Liver (tissue), 9 donors: ENCODE measurements around the gene LPA. TPM values are rescaled to one million over a fixed set of nuclear protein-coding genes. Genes with fewer than 3 reads are reported as not detected.

Experiments used
- DNase-seq: peaks from one replicate; pipeline ENCODE4 v3.0.0-alpha.2; 2017; ENCODE audit warnings: low spot score
- H3K27ac ChIP-seq, 2 donors: one replicate each; pipeline ENCODE4 v1.7.0; 2013; ENCODE audit warnings: inconsistent platforms in 2 of 2, low read length in 2 of 2, control low read depth in 1 of 2, low read depth in 1 of 2, mild to moderate bottlenecking in 1 of 2
- H3K27me3 ChIP-seq, 4 donors: one replicate each; pipeline versions ENCODE4 v1.6.1 to v1.7.0; 2013; ENCODE audit warnings: low read length in 3 of 4, inconsistent platforms in 1 of 4, mild to moderate bottlenecking in 1 of 4, moderate library complexity in 1 of 4; ENCODE audit not compliant: control insufficient read depth in 4 of 4, insufficient read depth in 4 of 4
- H3K36me3 ChIP-seq, 4 donors: one replicate each; pipeline versions ENCODE4 v1.6.1 to v1.7.0; 2013; ENCODE audit warnings: low read length in 3 of 4, mild to moderate bottlenecking in 3 of 4, low read depth in 1 of 4, moderate library complexity in 1 of 4; ENCODE audit not compliant: control insufficient read depth in 4 of 4, insufficient read depth in 3 of 4
- H3K4me1 ChIP-seq, 4 donors: one replicate each; pipeline versions ENCODE4 v1.6.1 to v1.7.0; 2013; ENCODE audit warnings: low read length in 3 of 4, mild to moderate bottlenecking in 3 of 4, moderate library complexity in 1 of 4; ENCODE audit not compliant: control insufficient read depth in 4 of 4, insufficient read depth in 4 of 4
- H3K4me3 ChIP-seq, 3 donors: one replicate each; pipeline versions ENCODE4 v1.6.1 to v1.7.0; 2013; ENCODE audit warnings: low read length in 3 of 3, control low read depth in 1 of 3, low read depth in 1 of 3, mild to moderate bottlenecking in 1 of 3
- H3K9ac ChIP-seq, 2 donors: one replicate each; pipeline ENCODE4 v1.7.0; 2013; ENCODE audit warnings: low read length in 2 of 2, mild to moderate bottlenecking in 2 of 2, moderate library complexity in 2 of 2, control low read depth in 1 of 2, low read depth in 1 of 2
- H3K9me3 ChIP-seq, 4 donors: one replicate each; pipeline versions ENCODE4 v1.6.1 to v1.7.0; 2013; ENCODE audit warnings: low read length in 3 of 4; ENCODE audit not compliant: control insufficient read depth in 4 of 4
- CTCF ChIP-seq: fragments of 150-350 bp; IDR thresholded peaks from 2 replicates; pipeline ENCODE4 v1.5.1; 2017; ENCODE audit warnings: improper control_type of control experiment, low read depth, low read length; ENCODE audit not compliant: missing input control
- EGR1 ChIP-seq, 2 donors: IDR thresholded peaks; 2 replicates each; pipeline ENCODE4 v1.6.1; 2016 to 2018; ENCODE audit warnings: antibody characterized with exemption in 2 of 2, low read depth in 2 of 2
- FOXA1 ChIP-seq: IDR thresholded peaks from 2 replicates; pipeline ENCODE4 v1.6.1; 2016; ENCODE audit warnings: antibody characterized with exemption
- FOXA2 ChIP-seq: IDR thresholded peaks from 2 replicates; pipeline ENCODE4 v1.6.1; 2016; ENCODE audit warnings: antibody characterized with exemption
- GABPA ChIP-seq, 2 donors: IDR thresholded peaks in 1 of 2; conservative IDR thresholded peaks in 1 of 2; 2 replicates each; pipeline ENCODE4 v1.6.1; 2016; ENCODE audit warnings: antibody characterized with exemption in 2 of 2, mild to moderate bottlenecking in 1 of 2, moderate library complexity in 1 of 2
- HNF4A ChIP-seq, 2 donors: conservative IDR thresholded peaks; 2 replicates each; pipeline ENCODE4 v1.6.1; 2016; ENCODE audit warnings: antibody characterized with exemption in 2 of 2, mild to moderate bottlenecking in 2 of 2
- HNF4G ChIP-seq: IDR thresholded peaks from 2 replicates; pipeline ENCODE4 v1.6.1; 2016; ENCODE audit warnings: antibody characterized with exemption
- JUND ChIP-seq, 2 donors: IDR thresholded peaks; 2 replicates each; pipeline ENCODE4 v1.6.1; 2016; ENCODE audit warnings: antibody characterized with exemption in 2 of 2
- MAX ChIP-seq: IDR thresholded peaks from 2 replicates; pipeline ENCODE4 v1.6.1; 2016; ENCODE audit warnings: antibody characterized with exemption
- NR2F2 ChIP-seq: IDR thresholded peaks from 2 replicates; pipeline ENCODE4 v1.6.1; 2016; ENCODE audit warnings: antibody characterized with exemption
- RAD21 ChIP-seq, 2 donors: IDR thresholded peaks; 2 replicates each; pipeline ENCODE4 v1.6.1; 2016; ENCODE audit warnings: antibody characterized with exemption in 2 of 2, mild to moderate bottlenecking in 2 of 2
- RXRA ChIP-seq, 2 donors: IDR thresholded peaks; 2 replicates each; pipeline ENCODE4 v1.6.1; 2017 to 2018; ENCODE audit warnings: antibody characterized with exemption in 2 of 2, mild to moderate bottlenecking in 1 of 2
- SP1 ChIP-seq: IDR thresholded peaks from 2 replicates; pipeline ENCODE4 v1.6.1; 2018; ENCODE audit warnings: antibody characterized with exemption, mild to moderate bottlenecking
- TAF1 ChIP-seq: conservative IDR thresholded peaks from 2 replicates; pipeline ENCODE4 v1.6.1; 2016; ENCODE audit warnings: antibody characterized with exemption, mild to moderate bottlenecking
- YY1 ChIP-seq: IDR thresholded peaks from 2 replicates; pipeline ENCODE4 v1.6.1; 2016; ENCODE audit warnings: antibody characterized with exemption, mild to moderate bottlenecking
- ZBTB33 ChIP-seq: IDR thresholded peaks from 2 replicates; pipeline ENCODE4 v1.6.1; 2016; ENCODE audit warnings: antibody characterized with exemption
- WGBS: extraction: QIAGEN DNeasy Blood & Tissue Kit; methylation state at CpG from one replicate; pipeline ENCODE4 v1.1.7; 2013; 5-methylcytosine and 5-hydroxymethylcytosine counted together
- polyA plus RNA-seq, 2 donors: library from polyadenylated mRNA; stranded (reverse) in 1 of 2; unstranded in 1 of 2; fragments of 200-250 nt in 1 of 2; fragments of >200 nt in 1 of 2; fragmentation: Nextera tagmentation in 1 of 2; extraction: Ambion mirVana in 1 of 2; gene quantifications; one replicate each; pipeline versions ENCODE4 v1.2.1 to v1.2.3, GENCODE V29; 2013 to 2015
- total RNA-seq, 2 donors: library from RNA; depleted of rRNA; stranded (reverse); fragments of >200 nt; gene quantifications; one replicate each; pipeline ENCODE4 v1.2.3, GENCODE V29; 2014
- TF ChIP-seq, protein P1 (sequence below): IDR thresholded peaks from 2 replicates; pipeline ENCODE4 v1.6.1; 2016; ENCODE audit warnings: antibody characterized with exemption
- TF ChIP-seq, protein P2 (sequence below): IDR thresholded peaks from 2 replicates; pipeline ENCODE4 v1.6.1; 2016; ENCODE audit warnings: antibody characterized with exemption, mild to moderate bottlenecking
- donor health status: healthy.
- donor health status: healthy.
- donor health status: healthy.
- donor health status: healthy.
- donor health status: healthy.

The LPA gene
- total and polyA plus RNA-seq, 4 donors, result 7.9 to 62.8 (median 23.9) TPM

- Histone ChIP-seq H3K4me3 (peak overlapping the region in 2 of 3 donors; percentile 44 to 68), H3K9me3 (peaks cover 0 to 2% (median 0%) of the 10 kb centered on the region in 4 donors), H3K4me1 (peaks cover 12 to 46% (median 41%) of the 10 kb centered on the region in 4 donors), H3K27me3 (no peaks in the 10 kb centered on the region), H3K36me3 (no peaks in the 10 kb centered on the region), H3K9ac (no peak overlapping the region), H3K27ac (no peak overlapping the region)
- no peak for TF ChIP-seq GABPA (IDR thresholded peaks at IDR 0.05 in 1 of 2, conservative IDR thresholded peaks at IDR 0.05 in 1 of 2)
- TF ChIP-seq, protein P1, sequence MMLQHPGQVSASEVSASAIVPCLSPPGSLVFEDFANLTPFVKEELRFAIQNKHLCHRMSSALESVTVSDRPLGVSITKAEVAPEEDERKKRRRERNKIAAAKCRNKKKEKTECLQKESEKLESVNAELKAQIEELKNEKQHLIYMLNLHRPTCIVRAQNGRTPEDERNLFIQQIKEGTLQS, result no peak
- no peak for TF ChIP-seq RAD21 (IDR thresholded peaks at IDR 0.05)
- TF ChIP-seq, protein P2, sequence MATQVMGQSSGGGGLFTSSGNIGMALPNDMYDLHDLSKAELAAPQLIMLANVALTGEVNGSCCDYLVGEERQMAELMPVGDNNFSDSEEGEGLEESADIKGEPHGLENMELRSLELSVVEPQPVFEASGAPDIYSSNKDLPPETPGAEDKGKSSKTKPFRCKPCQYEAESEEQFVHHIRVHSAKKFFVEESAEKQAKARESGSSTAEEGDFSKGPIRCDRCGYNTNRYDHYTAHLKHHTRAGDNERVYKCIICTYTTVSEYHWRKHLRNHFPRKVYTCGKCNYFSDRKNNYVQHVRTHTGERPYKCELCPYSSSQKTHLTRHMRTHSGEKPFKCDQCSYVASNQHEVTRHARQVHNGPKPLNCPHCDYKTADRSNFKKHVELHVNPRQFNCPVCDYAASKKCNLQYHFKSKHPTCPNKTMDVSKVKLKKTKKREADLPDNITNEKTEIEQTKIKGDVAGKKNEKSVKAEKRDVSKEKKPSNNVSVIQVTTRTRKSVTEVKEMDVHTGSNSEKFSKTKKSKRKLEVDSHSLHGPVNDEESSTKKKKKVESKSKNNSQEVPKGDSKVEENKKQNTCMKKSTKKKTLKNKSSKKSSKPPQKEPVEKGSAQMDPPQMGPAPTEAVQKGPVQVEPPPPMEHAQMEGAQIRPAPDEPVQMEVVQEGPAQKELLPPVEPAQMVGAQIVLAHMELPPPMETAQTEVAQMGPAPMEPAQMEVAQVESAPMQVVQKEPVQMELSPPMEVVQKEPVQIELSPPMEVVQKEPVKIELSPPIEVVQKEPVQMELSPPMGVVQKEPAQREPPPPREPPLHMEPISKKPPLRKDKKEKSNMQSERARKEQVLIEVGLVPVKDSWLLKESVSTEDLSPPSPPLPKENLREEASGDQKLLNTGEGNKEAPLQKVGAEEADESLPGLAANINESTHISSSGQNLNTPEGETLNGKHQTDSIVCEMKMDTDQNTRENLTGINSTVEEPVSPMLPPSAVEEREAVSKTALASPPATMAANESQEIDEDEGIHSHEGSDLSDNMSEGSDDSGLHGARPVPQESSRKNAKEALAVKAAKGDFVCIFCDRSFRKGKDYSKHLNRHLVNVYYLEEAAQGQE, result no peak
- no peak for TF ChIP-seq MAX
- TF ChIP-seq TAF1, result no peak
- TF ChIP-seq YY1, result no peak
- no peak for DNase-seq
- 48% methylated on average over 2 of the region's 2 CpGs for WGBS
Measured at GRCh38 chr6:160508599-160508998, 155.5 kb downstream of the LPA start.

GRCh38 chr6:160507420-160507819 is 156.7 kb downstream of the LPA start:
- peaks cover 0 to 3% (median 0%) of the 10 kb centered on the region in 4 donors for H3K36me3 ChIP-seq
- DNase-seq, result no peak
- no peaks in the 10 kb centered on the region for H3K27me3 ChIP-seq
- peaks cover 12 to 46% (median 41%) of the 10 kb centered on the region in 4 donors for H3K4me1 ChIP-seq
- peak; percentile 94 for TF ChIP-seq MAX
- TF ChIP-seq, protein P2, result peak; percentile 76
- peak; percentile 88 to 94 for TF ChIP-seq JUND (IDR thresholded peaks at IDR 0.05)
- peak; percentile 71 for TF ChIP-seq FOXA1
- TF ChIP-seq RAD21 (IDR thresholded peaks at IDR 0.05), result peak; percentile 30 to 44
- peak; percentile 87 for TF ChIP-seq ZBTB33
- peak; percentile 29 for TF ChIP-seq TAF1
- peak in 1 of 2 donors; percentile 65 for TF ChIP-seq EGR1 (IDR thresholded peaks at IDR 0.05; ENCODE audit: low read depth in 2 of 2)
- peak; percentile 84 for TF ChIP-seq YY1
- peak; percentile 99 to 100 for TF ChIP-seq HNF4A (conservative IDR thresholded peaks at IDR 0.05)
- TF ChIP-seq RXRA (IDR thresholded peaks at IDR 0.05), result peak; percentile 99
- peak; percentile 99 for TF ChIP-seq HNF4G
- TF ChIP-seq, protein P1, result peak; percentile 94
- TF ChIP-seq GABPA (IDR thresholded peaks at IDR 0.05 in 1 of 2, conservative IDR thresholded peaks at IDR 0.05 in 1 of 2), result peak in 1 of 2 donors; percentile 18
- TF ChIP-seq CTCF, result no peak
- TF ChIP-seq FOXA2, result peak; percentile 87
- TF ChIP-seq SP1, result peak; percentile 97
- peak; percentile 93 for TF ChIP-seq NR2F2
- H3K9ac ChIP-seq, result no peak overlapping the region
- peaks cover 0 to 2% (median 0%) of the 10 kb centered on the region in 4 donors for H3K9me3 ChIP-seq
- WGBS, result 34% methylated on average over 4 of the region's 4 CpGs
- no peak overlapping the region for H3K4me3 ChIP-seq
- H3K27ac ChIP-seq, result peak overlapping the region; percentile 4 to 58
